ENCODE data around the gene SPTAN1. TPM values are rescaled to one million over a fixed set of nuclear protein-coding genes. Genes with fewer than 3 reads are reported as not detected.

Gene SPTAN1
- total RNA-seq, 1 experiment from 2014 or later: 344 TPM

DNA sequence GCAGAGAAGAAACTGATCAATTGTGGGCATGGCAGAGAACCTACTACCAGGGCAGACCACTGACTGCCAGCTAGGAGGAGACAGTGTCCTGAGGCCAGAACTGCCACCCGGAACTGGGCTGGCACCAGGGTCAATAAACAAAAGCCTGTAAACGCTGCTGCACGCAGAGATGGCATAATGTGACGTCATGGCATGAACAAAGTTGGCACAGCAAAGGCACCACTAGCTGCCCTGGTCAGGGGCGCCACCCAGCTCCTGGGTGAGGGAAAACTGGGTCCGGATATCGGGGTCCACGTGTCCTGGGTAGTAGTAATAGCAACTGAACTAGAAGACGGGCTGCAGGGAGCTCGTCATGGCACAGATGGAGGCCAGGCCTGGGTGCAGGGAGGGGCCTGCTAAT, 72.2 kb downstream of the SPTAN1 start:
- H3K4me3 Mint-ChIP-seq (ENCODE audit: low read depth, unreplicated experiment): no peak overlapping the region
- H3K4me1 Mint-ChIP-seq (ENCODE audit: low read depth, unreplicated experiment): no peaks in the 10 kb centered on the region
- intact Hi-C loops (cut with micrococcal nuclease; ENCODE audit: unreplicated experiment): no loop called here
- H3K27ac Mint-ChIP-seq (ENCODE audit: unreplicated experiment): no peak overlapping the region
- H3K27me3 Mint-ChIP-seq (ENCODE audit: unreplicated experiment): no peaks in the 10 kb centered on the region
- H3K9me3 Mint-ChIP-seq (ENCODE audit: low read depth, unreplicated experiment): no peaks in the 10 kb centered on the region
- TF ChIP-seq CTCF (IDR thresholded peaks at IDR 0.05; ENCODE audit: unreplicated experiment): no peak
- no peak for DNase-seq
- BruUV-seq (replicated peaks): no TSS peak
- H3K36me3 Mint-ChIP-seq (ENCODE audit: insufficient read depth, unreplicated experiment): peaks cover 53% of the 10 kb centered on the region
- CTCF ChIA-PET: interaction anchor here (1.1 kb wide), 1 partner anchor 11 kb away, joined by 3 read pairs; no protein-coding TSS in a partner anchor

DNA sequence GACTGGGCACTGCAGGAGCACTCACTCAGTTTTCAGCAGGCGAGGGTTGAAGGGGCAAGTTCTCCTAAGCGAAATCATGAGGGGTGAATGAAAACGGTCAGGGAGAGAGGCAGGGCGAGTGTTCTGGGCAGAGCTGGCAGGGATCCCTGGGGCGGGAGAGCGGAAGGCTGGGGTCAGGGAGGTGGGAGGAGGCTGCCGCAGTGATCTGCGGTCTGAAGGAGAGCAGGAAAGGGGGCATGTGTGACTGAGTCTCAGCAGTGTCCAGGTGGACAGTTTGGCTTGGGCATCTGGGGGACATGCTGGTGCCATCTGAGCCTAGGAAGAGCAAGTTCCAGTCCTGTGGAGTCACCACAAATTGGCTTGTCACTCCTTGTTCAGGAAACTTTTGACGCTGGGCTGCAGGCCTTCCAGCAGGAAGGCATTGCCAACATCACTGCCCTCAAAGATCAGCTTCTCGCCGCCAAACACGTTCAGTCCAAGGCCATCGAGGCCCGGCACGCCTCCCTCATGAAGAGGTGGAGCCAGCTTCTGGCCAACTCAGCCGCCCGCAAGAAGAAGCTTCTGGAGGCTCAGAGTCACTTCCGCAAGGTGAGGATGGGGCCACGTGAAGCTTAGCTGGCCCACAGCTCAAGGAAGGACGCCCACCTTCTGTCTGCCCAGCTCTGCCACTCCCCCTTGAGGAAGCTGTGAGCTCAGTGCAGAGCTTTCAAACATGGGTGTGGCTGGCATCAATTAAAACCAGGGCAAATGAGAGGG, 73.2 kb downstream of the SPTAN1 start:
- no peaks in the 10 kb centered on the region for H3K4me1 Mint-ChIP-seq (ENCODE audit: low read depth, unreplicated experiment)
- peaks cover 53% of the 10 kb centered on the region for H3K36me3 Mint-ChIP-seq (ENCODE audit: insufficient read depth, unreplicated experiment)
- no peak for TF ChIP-seq CTCF (IDR thresholded peaks at IDR 0.05; ENCODE audit: unreplicated experiment)
- intact Hi-C loops (cut with micrococcal nuclease; ENCODE audit: unreplicated experiment): no loop called here
- no peaks in the 10 kb centered on the region for H3K27me3 Mint-ChIP-seq (ENCODE audit: unreplicated experiment)
- no peaks in the 10 kb centered on the region for H3K9me3 Mint-ChIP-seq (ENCODE audit: low read depth, unreplicated experiment)
- no peak for DNase-seq
- H3K4me3 Mint-ChIP-seq (ENCODE audit: low read depth, unreplicated experiment): no peak overlapping the region
- H3K27ac Mint-ChIP-seq (ENCODE audit: unreplicated experiment): no peak overlapping the region
- CTCF ChIA-PET: interaction anchor here (0.6 to 1.1 kb wide), 2 partner anchors 10 to 265 kb away, joined by 3 to 8 read pairs; no protein-coding TSS in a partner anchor
- BruUV-seq (replicated peaks): TSS peak; percentile 44

DNA sequence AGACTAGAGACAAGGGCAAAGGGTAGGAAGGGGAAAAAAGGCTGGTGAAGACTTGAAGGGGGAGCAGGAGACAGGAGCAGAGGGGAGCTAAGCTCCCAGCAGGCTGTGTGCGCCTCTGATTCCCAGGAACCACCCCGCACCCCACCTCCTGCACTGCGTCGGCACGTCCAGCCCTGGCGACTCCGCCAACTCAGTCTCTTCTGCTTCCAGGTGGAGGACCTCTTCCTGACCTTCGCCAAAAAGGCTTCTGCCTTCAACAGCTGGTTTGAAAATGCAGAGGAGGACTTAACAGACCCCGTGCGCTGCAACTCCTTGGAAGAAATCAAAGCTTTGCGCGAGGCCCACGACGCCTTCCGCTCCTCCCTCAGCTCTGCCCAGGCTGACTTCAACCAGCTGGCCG, 73.8 kb downstream of the SPTAN1 start:
- CTCF ChIA-PET: no interaction called here
- intact Hi-C loops (cut with micrococcal nuclease; ENCODE audit: unreplicated experiment): no loop called here

GRCh38 chr9:128627127-128627715, 74.8 kb downstream of the SPTAN1 start:
- Mint-ChIP-seq H3K27ac (ENCODE audit: unreplicated experiment) (no peak overlapping the region), H3K27me3 (ENCODE audit: unreplicated experiment) (no peaks in the 10 kb centered on the region), H3K36me3 (ENCODE audit: insufficient read depth, unreplicated experiment) (peaks cover 62% of the 10 kb centered on the region), H3K4me1 (ENCODE audit: low read depth, unreplicated experiment) (no peaks in the 10 kb centered on the region), H3K4me3 (ENCODE audit: low read depth, unreplicated experiment) (no peak overlapping the region), H3K9me3 (ENCODE audit: low read depth, unreplicated experiment) (no peaks in the 10 kb centered on the region)
- intact Hi-C loops (cut with micrococcal nuclease; ENCODE audit: unreplicated experiment): no loop called here
- no peak for TF ChIP-seq CTCF (IDR thresholded peaks at IDR 0.05; ENCODE audit: unreplicated experiment)
- BruUV-seq (replicated peaks): no TSS peak
- DNase-seq: no peak
- CTCF ChIA-PET: no interaction called here

More for the DNA sequence above, 73.8 kb downstream of the SPTAN1 start:
- no TSS peak for BruUV-seq (replicated peaks)
- Mint-ChIP-seq H3K4me1 (ENCODE audit: low read depth, unreplicated experiment) (no peaks in the 10 kb centered on the region), H3K9me3 (ENCODE audit: low read depth, unreplicated experiment) (no peaks in the 10 kb centered on the region), H3K36me3 (ENCODE audit: insufficient read depth, unreplicated experiment) (peaks cover 55% of the 10 kb centered on the region), H3K27ac (ENCODE audit: unreplicated experiment) (no peak overlapping the region), H3K27me3 (ENCODE audit: unreplicated experiment) (no peaks in the 10 kb centered on the region), H3K4me3 (ENCODE audit: low read depth, unreplicated experiment) (no peak overlapping the region)
- no peak for TF ChIP-seq CTCF (IDR thresholded peaks at IDR 0.05; ENCODE audit: unreplicated experiment)
- no peak for DNase-seq

All from Calu3 (cell line).